HEK293 (cell line): ENCODE measurements around the gene PKNOX2.

ENCODE experiments used
- CTCF ChIA-PET: fragments of 350-600 bp; formaldehyde crosslinking; extraction: SDS; loops from one replicate; lab custom pipeline; 2021; ENCODE audit warnings: antibody characterized with exemption; lab: Yijun Ruan, JAX
- POLR2A ChIA-PET: fragments of 300-600 bp; formaldehyde crosslinking; extraction: SDS; loops from one replicate; lab custom pipeline; 2020; ENCODE audit warnings: antibody characterized with exemption, inconsistent platforms; lab: Yijun Ruan, JAX
- H3K27ac ChIP-seq: fragments of 200-500 bp; sonication (Bioruptor generic); 2 replicates; pipeline ENCODE4 v1.5.1; 2014; ENCODE audit warnings: low read depth, low read length, control low read depth, inconsistent platforms; ENCODE audit errors: extremely low read depth
- H3K36me3 ChIP-seq, 2 experiments: fragments of 200-500 bp in 1 of 2; sonication (Bioruptor generic) in 1 of 2; 1 replicate in 1 of 2; 2 replicates in 1 of 2; pipeline ENCODE4 v1.5.1; 2014 to 2017; ENCODE audit warnings: inconsistent platforms in 2 of 2, low read length in 2 of 2; ENCODE audit not compliant: control insufficient read depth in 2 of 2, insufficient read depth in 1 of 2
- H3K4me1 ChIP-seq: fragments of 200-500 bp; sonication (Bioruptor generic); 2 replicates; pipeline ENCODE4 v1.5.1; 2014; ENCODE audit warnings: mild to moderate bottlenecking, low read length, inconsistent platforms; ENCODE audit not compliant: control insufficient read depth, insufficient read depth
- H3K4me3 ChIP-seq: 2 replicates; pipeline ENCODE4 v1.5.1; 2011; ENCODE audit warnings: low read depth, mild to moderate bottlenecking, control low read depth, low read length, moderate library complexity
- H3K9me3 ChIP-seq: fragments of 200-500 bp; sonication (Bioruptor generic); 2 replicates; pipeline ENCODE4 v1.5.1; 2014; ENCODE audit warnings: low read depth, low read length, inconsistent platforms; ENCODE audit not compliant: control insufficient read depth, insufficient read depth
- BCL11B ChIP-seq: fragments of 450-650 bp; formaldehyde crosslinking; IDR thresholded peaks from 2 replicates; pipeline ENCODE4 v1.5.1; 2016; ENCODE audit warnings: low read depth, missing biosample characterization, missing genetic modification characterization
- GLIS1 ChIP-seq: fragments of 450-650 bp; formaldehyde crosslinking; IDR thresholded peaks from 2 replicates; pipeline ENCODE4 v1.5.1; 2016; ENCODE audit warnings: missing biosample characterization, missing genetic modification characterization
- KLF1 ChIP-seq: fragments of 450-650 bp; formaldehyde crosslinking; IDR thresholded peaks from 2 replicates; pipeline ENCODE4 v1.5.1; 2016; ENCODE audit warnings: missing biosample characterization, missing genetic modification characterization
- MZF1 ChIP-seq: fragments of 450-650 bp; formaldehyde crosslinking; IDR thresholded peaks from 2 replicates; pipeline ENCODE4 v1.5.1; 2017; ENCODE audit warnings: missing biosample characterization, missing genetic modification characterization, borderline replicate concordance
- REPIN1 ChIP-seq: fragments of 450-650 bp; formaldehyde crosslinking; IDR thresholded peaks from 2 replicates; pipeline ENCODE4 v1.5.1; 2017; ENCODE audit warnings: missing biosample characterization, missing genetic modification characterization, low read depth
- SP3 ChIP-seq: fragments of 450-650 bp; formaldehyde crosslinking; IDR thresholded peaks from 2 replicates; pipeline ENCODE4 v1.5.1; 2016; ENCODE audit warnings: missing biosample characterization, missing genetic modification characterization
- ZFP69B ChIP-seq: fragments of 450-650 bp; formaldehyde crosslinking; IDR thresholded peaks from 2 replicates; pipeline ENCODE4 v1.5.1; 2016; ENCODE audit warnings: missing biosample characterization, missing genetic modification characterization
- ZIC2 ChIP-seq: fragments of 450-650 bp; formaldehyde crosslinking; IDR thresholded peaks from 2 replicates; pipeline ENCODE4 v1.5.1; 2016; ENCODE audit warnings: missing biosample characterization, missing genetic modification characterization
- ZNF140 ChIP-seq: fragments of 450-650 bp; formaldehyde crosslinking; IDR thresholded peaks from 2 replicates; pipeline ENCODE4 v1.5.1; 2016; ENCODE audit warnings: missing biosample characterization, missing genetic modification characterization
- ZNF16 ChIP-seq: fragments of 450-650 bp; formaldehyde crosslinking; IDR thresholded peaks from 2 replicates; pipeline ENCODE4 v1.5.1; 2016; ENCODE audit warnings: low read depth, missing biosample characterization, missing genetic modification characterization
- ZNF175 ChIP-seq: fragments of 450-650 bp; formaldehyde crosslinking; IDR thresholded peaks from 2 replicates; pipeline ENCODE4 v1.5.1; 2016; ENCODE audit warnings: missing biosample characterization, missing genetic modification characterization
- ZNF274 ChIP-seq, 2 experiments: fragments of 200-500 bp in 1 of 2; fragments of 450-650 bp in 1 of 2; sonication (Bioruptor generic) in 1 of 2; formaldehyde crosslinking in 1 of 2; IDR thresholded peaks; 2 replicates each; pipeline versions ENCODE4 v1.5.1 to v1.6.1; 2014 to 2016; ENCODE audit warnings: borderline replicate concordance in 1 of 2, inconsistent platforms in 1 of 2, low read length in 1 of 2, missing biosample characterization in 1 of 2, missing genetic modification characterization in 1 of 2
- ZNF302 ChIP-seq: fragments of 450-650 bp; formaldehyde crosslinking; IDR thresholded peaks from 2 replicates; pipeline ENCODE4 v1.5.1; 2016; ENCODE audit warnings: missing biosample characterization, missing genetic modification characterization, low read depth
- ZNF311 ChIP-seq: fragments of 450-650 bp; formaldehyde crosslinking; IDR thresholded peaks from 2 replicates; pipeline ENCODE4 v1.5.1; 2017; ENCODE audit warnings: missing biosample characterization, missing genetic modification characterization, borderline replicate concordance
- ZNF354C ChIP-seq: fragments of 450-650 bp; formaldehyde crosslinking; IDR thresholded peaks from 2 replicates; pipeline ENCODE4 v1.5.1; 2016; ENCODE audit warnings: missing biosample characterization, missing genetic modification characterization, low read depth, borderline replicate concordance
- ZNF366 ChIP-seq: fragments of 450-650 bp; formaldehyde crosslinking; conservative IDR thresholded peaks from 2 replicates; pipeline ENCODE4 v1.5.1; 2016; ENCODE audit warnings: missing biosample characterization, missing genetic modification characterization
- ZNF398 ChIP-seq: fragments of 450-650 bp; formaldehyde crosslinking; IDR thresholded peaks from 2 replicates; pipeline ENCODE4 v1.5.1; 2017; ENCODE audit warnings: missing biosample characterization, missing genetic modification characterization
- ZNF404 ChIP-seq: fragments of 450-650 bp; formaldehyde crosslinking; IDR thresholded peaks from 2 replicates; pipeline ENCODE4 v1.5.1; 2017; ENCODE audit warnings: missing biosample characterization, missing genetic modification characterization
- ZNF416 ChIP-seq: fragments of 450-650 bp; formaldehyde crosslinking; IDR thresholded peaks from 2 replicates; pipeline ENCODE4 v1.5.1; 2016; ENCODE audit warnings: missing biosample characterization, missing genetic modification characterization
- ZNF433 ChIP-seq: fragments of 450-650 bp; formaldehyde crosslinking; IDR thresholded peaks from 2 replicates; pipeline ENCODE4 v1.5.1; 2016; ENCODE audit warnings: missing biosample characterization, missing genetic modification characterization, low read depth
- ZNF548 ChIP-seq: fragments of 450-650 bp; formaldehyde crosslinking; IDR thresholded peaks from 2 replicates; pipeline ENCODE4 v1.5.1; 2016; ENCODE audit warnings: missing biosample characterization, missing genetic modification characterization
- ZNF555 ChIP-seq: fragments of 450-650 bp; formaldehyde crosslinking; conservative IDR thresholded peaks from 2 replicates; pipeline ENCODE4 v1.5.1; 2017; ENCODE audit warnings: missing biosample characterization, mild to moderate bottlenecking, missing genetic modification characterization, inconsistent platforms
- ZNF654 ChIP-seq: fragments of 450-650 bp; formaldehyde crosslinking; IDR thresholded peaks from 2 replicates; pipeline ENCODE4 v1.5.1; 2016; ENCODE audit warnings: low read depth, missing biosample characterization, missing genetic modification characterization
- ZNF837 ChIP-seq: fragments of 450-650 bp; formaldehyde crosslinking; IDR thresholded peaks from 2 replicates; pipeline ENCODE4 v1.5.1; 2016; ENCODE audit warnings: missing biosample characterization, missing genetic modification characterization
- TF ChIP-seq, protein P1 (sequence below): fragments of 450-650 bp; formaldehyde crosslinking; IDR thresholded peaks from 2 replicates; pipeline ENCODE4 v1.5.1; 2016; ENCODE audit warnings: missing biosample characterization, missing genetic modification characterization, low read depth
- TF ChIP-seq, protein P2 (sequence below): fragments of 450-650 bp; formaldehyde crosslinking; IDR thresholded peaks from 2 replicates; pipeline ENCODE4; 2016; ENCODE audit warnings: missing biosample characterization, missing genetic modification characterization

Gene PKNOX2

GRCh38 chr11:125287491-125288210, 123.1 kb downstream of the PKNOX2 start:
- H3K36me3 ChIP-seq = no peaks in the 10 kb centered on the region
- no peak for TF ChIP-seq REPIN1
- TF ChIP-seq, protein P1, sequence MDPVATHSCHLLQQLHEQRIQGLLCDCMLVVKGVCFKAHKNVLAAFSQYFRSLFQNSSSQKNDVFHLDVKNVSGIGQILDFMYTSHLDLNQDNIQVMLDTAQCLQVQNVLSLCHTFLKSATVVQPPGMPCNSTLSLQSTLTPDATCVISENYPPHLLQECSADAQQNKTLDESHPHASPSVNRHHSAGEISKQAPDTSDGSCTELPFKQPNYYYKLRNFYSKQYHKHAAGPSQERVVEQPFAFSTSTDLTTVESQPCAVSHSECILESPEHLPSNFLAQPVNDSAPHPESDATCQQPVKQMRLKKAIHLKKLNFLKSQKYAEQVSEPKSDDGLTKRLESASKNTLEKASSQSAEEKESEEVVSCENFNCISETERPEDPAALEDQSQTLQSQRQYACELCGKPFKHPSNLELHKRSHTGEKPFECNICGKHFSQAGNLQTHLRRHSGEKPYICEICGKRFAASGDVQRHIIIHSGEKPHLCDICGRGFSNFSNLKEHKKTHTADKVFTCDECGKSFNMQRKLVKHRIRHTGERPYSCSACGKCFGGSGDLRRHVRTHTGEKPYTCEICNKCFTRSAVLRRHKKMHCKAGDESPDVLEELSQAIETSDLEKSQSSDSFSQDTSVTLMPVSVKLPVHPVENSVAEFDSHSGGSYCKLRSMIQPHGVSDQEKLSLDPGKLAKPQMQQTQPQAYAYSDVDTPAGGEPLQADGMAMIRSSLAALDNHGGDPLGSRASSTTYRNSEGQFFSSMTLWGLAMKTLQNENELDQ (tag by site-specific recombination) = no peak
- no peak for TF ChIP-seq ZNF654
- TF ChIP-seq ZIC2 (tag by site-specific recombination) = peak; percentile 78
- TF ChIP-seq GLIS1 (tag by site-specific recombination) = peak; percentile 99
- TF ChIP-seq, all 188 proteins: peak for 2
- ChIA-PET POLR2A (no interaction called here), CTCF (interaction anchor here (1.1 kb wide), 1 partner anchor 411 kb away, joined by 3 read pairs; no protein-coding TSS in a partner anchor)
- Histone ChIP-seq H3K4me1 (no peaks in the 10 kb centered on the region), H3K9me3 (no peaks in the 10 kb centered on the region), H3K4me3 (no peak overlapping the region), H3K27ac (no peak overlapping the region)

GRCh38 chr11:125289419-125290098, 125.0 kb downstream of the PKNOX2 start:
- Histone ChIP-seq H3K9me3 (no peaks in the 10 kb centered on the region), H3K36me3 (no peaks in the 10 kb centered on the region), H3K27ac (no peak overlapping the region), H3K4me1 (no peaks in the 10 kb centered on the region), H3K4me3 (no peak overlapping the region)
- TF ChIP-seq ZNF548 = no peak
- CTCF ChIA-PET = interaction anchor here (0.5 kb wide), 2 partner anchors 127 to 141 kb away, joined by 3 read pairs; no protein-coding TSS in a partner anchor
- POLR2A ChIA-PET = no interaction called here

DNA sequence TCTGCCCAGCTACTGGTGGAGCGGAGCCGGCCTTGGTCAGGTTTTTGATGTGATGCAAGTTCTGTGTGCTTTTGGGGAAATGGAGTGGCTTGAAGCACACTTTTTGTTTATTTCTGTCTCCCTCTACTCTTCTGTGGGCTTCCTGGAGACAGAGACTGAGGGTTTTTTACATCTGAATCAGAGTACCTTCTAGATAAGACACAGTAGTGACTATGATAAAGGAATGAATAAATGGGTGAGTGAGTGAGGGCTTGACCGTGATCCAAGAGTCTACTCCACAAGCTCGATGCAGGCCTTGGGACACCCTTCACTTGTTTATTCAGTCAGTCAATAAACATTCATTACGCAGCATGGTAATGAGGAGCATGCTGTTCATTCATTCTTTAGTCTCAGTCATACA, 125.7 kb downstream of the PKNOX2 start:
- no peaks in the 10 kb centered on the region for H3K9me3 ChIP-seq
- CTCF ChIA-PET = interaction anchor here (0.5 kb wide), 1 partner anchor 141 kb away, joined by 3 read pairs; no protein-coding TSS in a partner anchor
- H3K4me3 ChIP-seq = no peak overlapping the region
- POLR2A ChIA-PET = no interaction called here
- H3K36me3 ChIP-seq = no peaks in the 10 kb centered on the region
- no peaks in the 10 kb centered on the region for H3K4me1 ChIP-seq
- TF ChIP-seq ZNF16 (tag by site-specific recombination) (no peak), BCL11B (tag by site-specific recombination) (no peak), ZNF555 (tag by site-specific recombination) (no peak), ZNF175 (tag by site-specific recombination) (no peak), ZNF140 (no peak), ZNF433 (tag by site-specific recombination) (no peak), ZFP69B (tag by site-specific recombination) (no peak), ZNF416 (no peak), ZNF404 (tag by site-specific recombination) (no peak), SP3 (tag by site-specific recombination) (no peak), ZNF837 (tag by site-specific recombination) (no peak), ZNF366 (tag by site-specific recombination) (no peak), ZNF274 (IDR thresholded peaks at IDR 0.05; ENCODE audit: low read length) (no peak), ZNF274 (tag by site-specific recombination; IDR thresholded peaks at IDR 0.05; ENCODE audit: borderline replicate concordance) (no peak), ZNF398 (tag by site-specific recombination) (no peak), ZNF354C (tag by site-specific recombination) (no peak), ZNF311 (tag by site-specific recombination) (no peak), KLF1 (tag by site-specific recombination) (no peak), MZF1 (tag by site-specific recombination) (no peak), ZNF302 (no peak)
- TF ChIP-seq, protein P2, sequence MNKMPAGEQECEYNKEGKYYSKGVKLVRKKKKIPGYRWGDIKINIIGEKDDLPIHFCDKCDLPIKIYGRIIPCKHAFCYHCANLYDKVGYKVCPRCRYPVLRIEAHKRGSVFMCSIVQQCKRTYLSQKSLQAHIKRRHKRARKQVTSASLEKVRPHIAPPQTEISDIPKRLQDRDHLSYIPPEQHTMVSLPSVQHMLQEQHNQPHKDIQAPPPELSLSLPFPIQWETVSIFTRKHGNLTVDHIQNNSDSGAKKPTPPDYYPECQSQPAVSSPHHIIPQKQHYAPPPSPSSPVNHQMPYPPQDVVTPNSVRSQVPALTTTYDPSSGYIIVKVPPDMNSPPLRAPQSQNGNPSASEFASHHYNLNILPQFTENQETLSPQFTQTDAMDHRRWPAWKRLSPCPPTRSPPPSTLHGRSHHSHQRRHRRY (tag by site-specific recombination) = no peak
- H3K27ac ChIP-seq = no peak overlapping the region
